GM23248 (cell line): Measurements from ENCODE around the gene MMP12.

Experiments
- EZH2 ChIP-seq: fragments of 200-600 bp; sonication (generic); IDR thresholded peaks from 2 replicates; pipeline ENCODE4 v1.6.1; 2018; ENCODE audit warnings: antibody characterized with exemption, mild to moderate bottlenecking; ENCODE audit not compliant: insufficient read depth, poor library complexity, severe bottlenecking
- EZH2phosphoT487 ChIP-seq: fragments of 200-600 bp; sonication (generic); IDR thresholded peaks from 2 replicates; pipeline ENCODE4 v1.6.1; 2018; ENCODE audit warnings: antibody characterized with exemption, moderate library complexity, mild to moderate bottlenecking, low read depth; ENCODE audit not compliant: insufficient read depth

GRCh38 chr11:102883141-102883540 is 8.4 kb upstream of the MMP12 start:
- TF ChIP-seq EZH2 (no peak), EZH2phosphoT487 (no peak)
